GM23338 (cell line): Measurements from ENCODE around the gene CACNA1S. TPM values are rescaled to one million over a fixed set of nuclear protein-coding genes. Genes with fewer than 3 reads are reported as not detected.
A peak's percentile ranks its signal among the peaks of the same experiment; 100 is the strongest.

Experiments used
- ATAC-seq: fragments of 200-7000 bp; cut with Tn5 transposase; 3 replicates; pipeline ENCODE4 v1.9.1; 2020
- DNase-seq: peaks from one replicate; pipeline ENCODE4 v3.0.0-alpha.2; 2015; ENCODE audit warnings: low spot score
- H2AFZ ChIP-seq: fragments of 200-600 bp; sonication (generic); 2 replicates; pipeline ENCODE4 v1.8.0; 2016; ENCODE audit warnings: antibody characterized with exemption, mild to moderate bottlenecking, moderate library complexity
- H3F3A ChIP-seq: fragments of 200-600 bp; sonication (generic); replicated peaks from 2 replicates; pipeline ENCODE4 v1.8.0; 2017; ENCODE audit warnings: antibody characterized with exemption, mixed run types, low read depth
- H3K27ac ChIP-seq: fragments of 200-600 bp; sonication (generic); 2 replicates; pipeline ENCODE4 v1.6.1; 2016; ENCODE audit warnings: low read depth
- H3K27me3 ChIP-seq: fragments of 200-600 bp; sonication (generic); 2 replicates; pipeline ENCODE4 v1.8.0; 2016; ENCODE audit warnings: mild to moderate bottlenecking, mixed run types, moderate library complexity; ENCODE audit not compliant: insufficient read depth
- H3K36me3 ChIP-seq: fragments of 200-600 bp; sonication (generic); 2 replicates; pipeline ENCODE4 v1.8.0; 2016; ENCODE audit warnings: mild to moderate bottlenecking; ENCODE audit not compliant: insufficient read depth
- H3K4me1 ChIP-seq: fragments of 200-600 bp; sonication (generic); 2 replicates; pipeline ENCODE4 v1.8.0; 2016; ENCODE audit warnings: mild to moderate bottlenecking, moderate library complexity; ENCODE audit not compliant: insufficient read depth
- H3K4me2 ChIP-seq: fragments of 200-600 bp; sonication (generic); 2 replicates; pipeline ENCODE4 v1.7.1; 2017; ENCODE audit warnings: mixed run types
- H3K4me3 ChIP-seq: fragments of 200-600 bp; sonication (generic); 2 replicates; pipeline ENCODE4 v1.6.1; 2016; ENCODE audit warnings: mixed run types
- H3K79me2 ChIP-seq: fragments of 200-600 bp; sonication (generic); replicated peaks from 2 replicates; pipeline ENCODE4 v1.8.0; 2017; ENCODE audit warnings: mild to moderate bottlenecking; ENCODE audit not compliant: insufficient read depth
- H3K9me2 ChIP-seq: fragments of 200-600 bp; sonication (generic); 2 replicates; pipeline ENCODE4 v1.8.0; 2017; ENCODE audit not compliant: insufficient read depth
- H4K20me1 ChIP-seq: fragments of 200-600 bp; sonication (generic); replicated peaks from 2 replicates; pipeline ENCODE4 v1.8.0; 2017; ENCODE audit warnings: mild to moderate bottlenecking; ENCODE audit not compliant: insufficient read depth
- H3K27ac Mint-ChIP-seq: 2 replicates; pipeline ENCODE4 v1.8.0; 2020; ENCODE audit warnings: inconsistent platforms, mild to moderate bottlenecking, moderate library complexity, mixed read lengths
- H3K27me3 Mint-ChIP-seq: 3 replicates; pipeline ENCODE4 v1.8.0; 2022; ENCODE audit warnings: low read depth, mild to moderate bottlenecking, moderate library complexity, mixed read lengths, inconsistent platforms; ENCODE audit not compliant: insufficient read depth, poor library complexity
- H3K36me3 Mint-ChIP-seq: 3 replicates; pipeline ENCODE4 v1.8.0; 2021; ENCODE audit warnings: low read depth, mild to moderate bottlenecking, inconsistent platforms, moderate library complexity, mixed read lengths
- H3K4me1 Mint-ChIP-seq: 3 replicates; pipeline ENCODE4 v1.8.0; 2020; ENCODE audit warnings: mild to moderate bottlenecking, inconsistent platforms, mixed read lengths
- H3K4me3 Mint-ChIP-seq: 3 replicates; pipeline ENCODE4 v1.8.0; 2021; ENCODE audit warnings: moderate library complexity, mild to moderate bottlenecking, inconsistent platforms, mixed read lengths
- H3K9me3 Mint-ChIP-seq: 3 replicates; pipeline ENCODE4 v1.8.0; 2020; ENCODE audit warnings: moderate library complexity, mild to moderate bottlenecking, inconsistent platforms, mixed read lengths
- CREB1 ChIP-seq: fragments of 250-450 bp; sonication (Bioruptor Pico); IDR thresholded peaks from 2 replicates; pipeline ENCODE4 v1.5.0; 2020; ENCODE audit warnings: low read depth, mild to moderate bottlenecking, moderate library complexity
- EZH2phosphoT487 ChIP-seq: fragments of 200-600 bp; sonication (generic); IDR thresholded peaks from one replicate; pipeline ENCODE4 v1.8.1; 2018; ENCODE audit warnings: antibody characterized with exemption; ENCODE audit not compliant: unreplicated experiment
- JUNB ChIP-seq: IDR thresholded peaks from one replicate; pipeline ENCODE4 v1.6.1; 2016; ENCODE audit warnings: antibody characterized with exemption; ENCODE audit not compliant: unreplicated experiment
- NANOG ChIP-seq: IDR thresholded peaks from 2 replicates; pipeline ENCODE4 v1.6.1; 2016; ENCODE audit warnings: antibody characterized with exemption, borderline replicate concordance
- POLR2AphosphoS5 ChIP-seq: IDR thresholded peaks from 2 replicates; pipeline ENCODE4 v1.6.1; 2016; ENCODE audit warnings: antibody characterized with exemption, low read depth
- ZNF114 ChIP-seq: fragments of 250-450 bp; sonication (Bioruptor Pico); IDR thresholded peaks from 2 replicates; pipeline ENCODE4 v1.5.0; 2020; ENCODE audit warnings: mild to moderate bottlenecking, moderate library complexity
- ZNF331 ChIP-seq: fragments of 250-450 bp; sonication (Bioruptor Pico); IDR thresholded peaks from 2 replicates; pipeline ENCODE4 v1.5.0; 2020; ENCODE audit warnings: low read depth, mild to moderate bottlenecking, moderate library complexity
- polyA plus RNA-seq: library from polyadenylated mRNA; unstranded; fragments of >200 nt; fragmentation: Nextera tagmentation; extraction: Ambion mirVana; gene quantifications from 2 replicates; pipeline ENCODE4 v1.2.1, GENCODE V29; 2016
- total RNA-seq: library from RNA; depleted of rRNA; stranded (reverse); fragments of >200 nt; shearing (Covaris generic); gene quantifications from 2 replicates; pipeline ENCODE4 v1.2.3, GENCODE V29; 2014
- TF ChIP-seq, protein P1 (sequence below): IDR thresholded peaks from one replicate; pipeline ENCODE4 v1.6.1; 2018; ENCODE audit warnings: antibody characterized with exemption; ENCODE audit not compliant: unreplicated experiment
- TF ChIP-seq, protein P2 (sequence below), 2 experiments: fragments of 200-600 bp in 1 of 2; sonication (generic) in 1 of 2; conservative IDR thresholded peaks; 2 replicates each; pipeline versions ENCODE4 v1.5.1 to v1.6.1; 2016 to 2017; ENCODE audit warnings: antibody characterized with exemption in 2 of 2, low read depth in 2 of 2, mild to moderate bottlenecking in 2 of 2, moderate library complexity in 1 of 2

CACNA1S gene
- total and polyA plus RNA-seq, 2 experiments from 2014 or later = 0.03 TPM; not detected in 1

DNA sequence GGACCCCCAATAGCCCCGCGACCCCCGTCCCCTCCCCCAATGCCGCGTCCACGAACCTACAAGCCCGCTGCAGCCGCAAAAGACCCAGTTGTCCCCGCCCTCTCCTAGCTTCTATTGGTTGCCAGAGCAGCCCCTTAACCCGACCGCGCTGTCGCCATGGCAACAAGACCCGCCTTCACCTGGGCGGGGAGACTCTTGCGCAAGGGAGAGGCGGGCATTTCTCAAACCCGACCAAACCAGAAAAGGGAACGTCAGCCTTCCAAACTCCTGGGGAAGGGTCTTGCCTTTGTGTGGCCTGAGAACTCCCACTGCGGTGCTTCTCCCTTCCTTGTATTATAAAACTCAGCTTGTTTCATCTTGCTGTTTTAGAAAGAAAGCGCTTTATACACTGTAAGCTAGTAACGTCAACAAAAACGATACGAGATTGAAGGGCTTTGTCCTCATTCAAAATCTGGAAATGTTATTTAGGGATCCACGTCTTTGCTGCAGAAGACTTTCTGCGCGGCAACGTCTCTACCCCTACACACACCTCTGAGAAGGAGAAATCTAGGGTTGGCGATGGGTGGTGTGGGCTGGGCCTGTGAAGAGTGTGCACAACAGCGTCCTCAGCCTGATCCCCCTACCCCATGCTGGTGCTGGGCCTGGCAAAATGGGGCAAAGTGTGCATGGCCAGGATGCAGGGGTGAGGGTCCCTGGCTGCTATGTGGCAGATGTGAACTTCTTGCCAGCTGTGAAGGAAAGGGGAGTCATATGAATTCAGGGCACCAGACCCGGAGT, 42.4 kb upstream of the CACNA1S start, which contains the start of gene TMEM9:
TMEM9 (minus strand) TSS at position 86 of the 777 bp plus-strand sequence. CDS start 551 bp downstream, outside the sequence.
- Histone ChIP-seq H3K4me2 (peak within 1 kb of the TSS; percentile 99), H3K4me3 (peak within 1 kb of the TSS; percentile 93), H3K27me3 (no peaks in the 10 kb centered on the region), H3K9me2 (no peaks in the 10 kb centered on the region), H3K79me2 (peaks cover 16% of the 10 kb centered on the region), H3K4me1 (0 out of 2 replicates have a peak, but pooled peaks cover 11% of the 10 kb centered on the region), H3K27ac (peak within 1 kb of the TSS; percentile 57; the same call in 1 of the 2 replicates), H3F3A (no peaks in the 10 kb centered on the region), H3K36me3 (peaks cover 24% of the 10 kb centered on the region), H2AFZ (peak within 1 kb of the TSS; percentile 48; the same call in 1 of the 2 replicates), H4K20me1 (no peaks in the 10 kb centered on the region; the same call in 1 of the 2 replicates)
- ATAC-seq (peak; percentile 92), DNase-seq (peak; percentile 98)
- peaks cover 34% of the 10 kb centered on the region for H3K36me3 Mint-ChIP-seq
- peaks cover 2% of the 10 kb centered on the region for H3K27me3 Mint-ChIP-seq
- H3K27ac Mint-ChIP-seq = peak within 1 kb of the TSS; percentile 99
- H3K4me1 Mint-ChIP-seq = peaks cover 16% of the 10 kb centered on the region
- H3K9me3 Mint-ChIP-seq = peaks cover 5% of the 10 kb centered on the region
- peak within 1 kb of the TSS; percentile 96 for H3K4me3 Mint-ChIP-seq
- TF ChIP-seq POLR2AphosphoS5 (peak; percentile 46), NANOG (no peak), JUNB (peak; percentile 88), CREB1 (CRISPR knock-in tag) (peak; percentile 67), EZH2phosphoT487 (no peak)
- TF ChIP-seq, protein P1, sequence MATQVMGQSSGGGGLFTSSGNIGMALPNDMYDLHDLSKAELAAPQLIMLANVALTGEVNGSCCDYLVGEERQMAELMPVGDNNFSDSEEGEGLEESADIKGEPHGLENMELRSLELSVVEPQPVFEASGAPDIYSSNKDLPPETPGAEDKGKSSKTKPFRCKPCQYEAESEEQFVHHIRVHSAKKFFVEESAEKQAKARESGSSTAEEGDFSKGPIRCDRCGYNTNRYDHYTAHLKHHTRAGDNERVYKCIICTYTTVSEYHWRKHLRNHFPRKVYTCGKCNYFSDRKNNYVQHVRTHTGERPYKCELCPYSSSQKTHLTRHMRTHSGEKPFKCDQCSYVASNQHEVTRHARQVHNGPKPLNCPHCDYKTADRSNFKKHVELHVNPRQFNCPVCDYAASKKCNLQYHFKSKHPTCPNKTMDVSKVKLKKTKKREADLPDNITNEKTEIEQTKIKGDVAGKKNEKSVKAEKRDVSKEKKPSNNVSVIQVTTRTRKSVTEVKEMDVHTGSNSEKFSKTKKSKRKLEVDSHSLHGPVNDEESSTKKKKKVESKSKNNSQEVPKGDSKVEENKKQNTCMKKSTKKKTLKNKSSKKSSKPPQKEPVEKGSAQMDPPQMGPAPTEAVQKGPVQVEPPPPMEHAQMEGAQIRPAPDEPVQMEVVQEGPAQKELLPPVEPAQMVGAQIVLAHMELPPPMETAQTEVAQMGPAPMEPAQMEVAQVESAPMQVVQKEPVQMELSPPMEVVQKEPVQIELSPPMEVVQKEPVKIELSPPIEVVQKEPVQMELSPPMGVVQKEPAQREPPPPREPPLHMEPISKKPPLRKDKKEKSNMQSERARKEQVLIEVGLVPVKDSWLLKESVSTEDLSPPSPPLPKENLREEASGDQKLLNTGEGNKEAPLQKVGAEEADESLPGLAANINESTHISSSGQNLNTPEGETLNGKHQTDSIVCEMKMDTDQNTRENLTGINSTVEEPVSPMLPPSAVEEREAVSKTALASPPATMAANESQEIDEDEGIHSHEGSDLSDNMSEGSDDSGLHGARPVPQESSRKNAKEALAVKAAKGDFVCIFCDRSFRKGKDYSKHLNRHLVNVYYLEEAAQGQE = no peak

DNA sequence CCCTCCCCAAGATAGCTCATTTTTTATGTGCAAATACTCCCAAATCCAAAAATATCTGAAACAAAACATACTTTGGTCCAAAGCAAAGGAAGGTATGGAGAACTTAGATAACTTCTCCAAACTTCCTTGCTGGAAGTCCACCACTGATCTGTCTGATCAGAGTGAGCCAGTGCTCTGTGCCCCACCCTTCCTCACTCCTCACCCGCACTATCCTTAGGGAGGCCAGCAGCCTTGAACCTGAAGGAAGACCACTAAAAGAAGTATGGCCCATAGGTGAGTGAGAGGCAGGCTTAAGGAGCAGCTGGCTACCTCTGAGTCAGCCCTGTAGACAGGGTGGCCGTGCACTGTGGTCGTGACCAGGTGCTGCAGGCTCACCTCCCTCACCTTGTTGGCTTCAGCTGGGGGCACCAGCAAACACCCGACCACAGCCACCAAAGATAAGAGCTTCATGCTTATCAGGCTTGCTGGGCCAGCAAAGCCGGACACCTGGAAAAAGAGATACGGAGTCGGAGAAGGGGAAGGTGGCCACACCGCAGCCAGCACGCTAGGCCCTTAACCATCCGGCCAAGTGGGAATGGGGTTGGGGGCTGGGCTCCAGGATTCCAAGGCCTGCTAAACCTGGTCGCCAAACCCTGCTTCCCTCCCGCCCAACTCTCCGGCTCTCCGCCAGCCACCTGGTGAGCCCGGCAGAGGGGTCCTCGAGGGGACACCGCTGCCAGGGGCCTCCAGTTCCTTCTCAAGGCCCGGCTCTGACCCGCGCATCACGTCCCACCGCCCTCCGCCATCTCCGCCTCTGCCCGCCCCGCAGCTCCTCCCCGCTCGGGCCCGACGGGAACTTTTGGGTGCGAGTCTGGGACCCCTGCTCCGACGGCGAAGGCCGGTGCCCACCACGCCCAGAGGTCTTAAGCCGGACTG, 41.5 kb upstream of the CACNA1S start:
- Mint-ChIP-seq H3K36me3 (peaks cover 43% of the 10 kb centered on the region), H3K4me3 (peak overlapping the region; percentile 96), H3K9me3 (peaks cover 5% of the 10 kb centered on the region), H3K27me3 (peaks cover 2% of the 10 kb centered on the region), H3K27ac (peak overlapping the region; percentile 86), H3K4me1 (peaks cover 16% of the 10 kb centered on the region)
- peak overlapping the region; percentile 99 for H3K4me2 ChIP-seq
- DNase-seq = peak; percentile 64
- 0 out of 2 replicates have a peak, but pooled peaks cover 11% of the 10 kb centered on the region for H3K4me1 ChIP-seq
- peaks cover 6% of the 10 kb centered on the region; the same call in 1 of the 2 replicates for H4K20me1 ChIP-seq
- H3K27ac ChIP-seq = 0 out of 2 replicates have a peak overlapping the region, but pooled peaks have one; percentile 45
- H3K9me2 ChIP-seq = no peaks in the 10 kb centered on the region
- peak overlapping the region; percentile 3; the same call in 1 of the 2 replicates for H2AFZ ChIP-seq
- ATAC-seq = peak; percentile 81
- no peaks in the 10 kb centered on the region for H3F3A ChIP-seq
- TF ChIP-seq ZNF331 (CRISPR knock-in tag) = no peak
- TF ChIP-seq, protein P2, sequence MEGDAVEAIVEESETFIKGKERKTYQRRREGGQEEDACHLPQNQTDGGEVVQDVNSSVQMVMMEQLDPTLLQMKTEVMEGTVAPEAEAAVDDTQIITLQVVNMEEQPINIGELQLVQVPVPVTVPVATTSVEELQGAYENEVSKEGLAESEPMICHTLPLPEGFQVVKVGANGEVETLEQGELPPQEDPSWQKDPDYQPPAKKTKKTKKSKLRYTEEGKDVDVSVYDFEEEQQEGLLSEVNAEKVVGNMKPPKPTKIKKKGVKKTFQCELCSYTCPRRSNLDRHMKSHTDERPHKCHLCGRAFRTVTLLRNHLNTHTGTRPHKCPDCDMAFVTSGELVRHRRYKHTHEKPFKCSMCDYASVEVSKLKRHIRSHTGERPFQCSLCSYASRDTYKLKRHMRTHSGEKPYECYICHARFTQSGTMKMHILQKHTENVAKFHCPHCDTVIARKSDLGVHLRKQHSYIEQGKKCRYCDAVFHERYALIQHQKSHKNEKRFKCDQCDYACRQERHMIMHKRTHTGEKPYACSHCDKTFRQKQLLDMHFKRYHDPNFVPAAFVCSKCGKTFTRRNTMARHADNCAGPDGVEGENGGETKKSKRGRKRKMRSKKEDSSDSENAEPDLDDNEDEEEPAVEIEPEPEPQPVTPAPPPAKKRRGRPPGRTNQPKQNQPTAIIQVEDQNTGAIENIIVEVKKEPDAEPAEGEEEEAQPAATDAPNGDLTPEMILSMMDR (conservative IDR thresholded peaks at IDR 0.05; ENCODE audit: low read depth in 2 of 2) = no peak
- TF ChIP-seq ZNF114 (CRISPR knock-in tag) = no peak
- peaks cover 16% of the 10 kb centered on the region for H3K79me2 ChIP-seq
- no peaks in the 10 kb centered on the region for H3K27me3 ChIP-seq
- H3K4me3 ChIP-seq = peak overlapping the region; percentile 93
- peaks cover 25% of the 10 kb centered on the region for H3K36me3 ChIP-seq
